H1 (cell line): ENCODE measurements around the gene TP53RK. TPM values are rescaled to one million over a fixed set of nuclear protein-coding genes. Genes with fewer than 3 reads are reported as not detected.

Experiments used
- CTCF ChIA-PET: fragments of 300-600 bp; sonication (Branson Sonifier 250); formaldehyde crosslinking; loops from one replicate; lab custom pipeline; 2021; ENCODE audit not compliant: partially characterized antibody; lab: Charles Lee
- POLR2A ChIA-PET: fragments of 300-600 bp; sonication (Branson Sonifier 250); formaldehyde crosslinking; loops from one replicate; lab custom pipeline; 2021; ENCODE audit warnings: inconsistent platforms; ENCODE audit not compliant: partially characterized antibody; lab: Charles Lee
- DNase-seq, 2 experiments: peaks; one replicate each; pipeline versions ENCODE4 v3.0.0 to v3.0.0-alpha.2; 2010 to 2022; ENCODE audit warnings: low spot score in 2 of 2, low read depth in 1 of 2, mixed read lengths in 1 of 2
- FAIRE-seq: peaks from 2 replicates; lab custom pipeline; 2011; peaks lifted over from hg19 to GRCh38; lab: Jason Lieb, UNC
- H2AFZ ChIP-seq: 2 replicates; pipeline ENCODE4 v1.8.1; 2012; ENCODE audit warnings: low read length, inconsistent platforms
- H2AK5ac ChIP-seq: 2 replicates; pipeline ENCODE4 v1.6.1; 2013; ENCODE audit warnings: low read depth, low read length
- H2BK120ac ChIP-seq: replicated peaks from 2 replicates; pipeline ENCODE3; 2013; ENCODE audit warnings: low read depth, low read length, inconsistent platforms
- H2BK12ac ChIP-seq: 2 replicates; pipeline ENCODE4 v1.6.1; 2013; ENCODE audit warnings: low read depth, low read length
- H2BK15ac ChIP-seq: 2 replicates; pipeline ENCODE4 v1.6.1; 2013; ENCODE audit warnings: low read length
- H2BK20ac ChIP-seq: 2 replicates; pipeline ENCODE4 v1.6.1; 2013; ENCODE audit warnings: low read length
- H2BK5ac ChIP-seq: 2 replicates; pipeline ENCODE4 v1.6.1; 2013; ENCODE audit warnings: low read depth, low read length
- H3K14ac ChIP-seq: 2 replicates; pipeline ENCODE4 v1.6.1; 2013; ENCODE audit warnings: inconsistent platforms; ENCODE audit not compliant: insufficient read length
- H3K18ac ChIP-seq: 2 replicates; pipeline ENCODE4 v1.6.1; 2013; ENCODE audit warnings: low read length; ENCODE audit errors: extremely low read depth
- H3K23ac ChIP-seq: 2 replicates; pipeline ENCODE4 v1.6.1; 2013; ENCODE audit warnings: inconsistent platforms; ENCODE audit not compliant: insufficient read length
- H3K23me2 ChIP-seq: 2 replicates; pipeline ENCODE4 v1.6.1; 2013; ENCODE audit warnings: low read depth, low read length
- H3K27ac ChIP-seq: 2 replicates; pipeline ENCODE4 v1.6.1; 2011; ENCODE audit warnings: low read depth, low read length, inconsistent platforms
- H3K27me3 ChIP-seq, 4 experiments: replicated peaks in 1 of 4; 1 replicate in 1 of 4; 2 replicates in 3 of 4; pipeline versions ENCODE4 v1.6.1 to v1.8.1; 2011 to 2013; ENCODE audit warnings: low read length in 3 of 4, mild to moderate bottlenecking in 3 of 4, inconsistent platforms in 2 of 4, mixed read lengths in 2 of 4, moderate library complexity in 1 of 4; ENCODE audit not compliant: control insufficient read depth in 3 of 4, insufficient read depth in 3 of 4; ENCODE audit errors: extremely low read depth in 1 of 4
- H3K36me3 ChIP-seq, 4 experiments: 2 replicates each; pipeline versions ENCODE4 v1.6.1 to v1.8.1; 2011 to 2013; ENCODE audit warnings: mild to moderate bottlenecking in 4 of 4, low read length in 3 of 4, moderate library complexity in 2 of 4, control low read depth in 1 of 4, inconsistent platforms in 1 of 4; ENCODE audit not compliant: insufficient read depth in 4 of 4, control insufficient read depth in 2 of 4
- H3K4ac ChIP-seq: replicated peaks from 2 replicates; pipeline ENCODE3; 2013; ENCODE audit warnings: low read length, low read depth, mixed read lengths, inconsistent platforms; ENCODE audit not compliant: insufficient read length
- H3K4me1 ChIP-seq, 4 experiments: replicated peaks in 1 of 4; 1 replicate in 1 of 4; 2 replicates in 3 of 4; pipeline versions ENCODE4 v1.6.1 to v1.8.1; 2011 to 2013; ENCODE audit warnings: low read length in 3 of 4, inconsistent platforms in 2 of 4, mixed read lengths in 1 of 4; ENCODE audit not compliant: insufficient read depth in 4 of 4, control insufficient read depth in 3 of 4
- H3K4me2 ChIP-seq, 2 experiments: 2 replicates each; pipeline versions ENCODE4 v1.6.1 to v1.8.1; 2011 to 2013; ENCODE audit warnings: low read depth in 2 of 2, low read length in 2 of 2, control low read depth in 1 of 2, inconsistent platforms in 1 of 2, mild to moderate bottlenecking in 1 of 2; ENCODE audit not compliant: insufficient read depth in 1 of 2
- H3K4me3 ChIP-seq, 4 experiments: fragments of 200-600, 300-600 bp in 1 of 4; sonication (generic), shearing (Covaris generic), sonication (Bioruptor Twin) in 1 of 4; 2 replicates each; pipeline versions ENCODE4 v1.5.1 to v1.8.1; 2011 to 2016; ENCODE audit warnings: low read length in 4 of 4, low read depth in 3 of 4, control low read depth in 2 of 4, inconsistent platforms in 2 of 4, mild to moderate bottlenecking in 2 of 4, mixed read lengths in 1 of 4, moderate library complexity in 1 of 4; ENCODE audit not compliant: insufficient read depth in 2 of 4; ENCODE audit errors: extremely low read depth in 1 of 4
- H3K56ac ChIP-seq: replicated peaks from 2 replicates; pipeline ENCODE3; 2013; ENCODE audit warnings: low read depth, mild to moderate bottlenecking, mixed read lengths, low read length, inconsistent platforms; ENCODE audit not compliant: insufficient read length
- H3K79me1 ChIP-seq: 2 replicates; pipeline ENCODE4 v1.6.1; 2013; ENCODE audit warnings: low read depth, low read length, control low read depth
- H3K79me2 ChIP-seq, 2 experiments: 2 replicates each; pipeline versions ENCODE4 v1.6.1 to v1.8.1; 2012 to 2013; ENCODE audit warnings: low read length in 2 of 2, mild to moderate bottlenecking in 2 of 2, inconsistent platforms in 1 of 2; ENCODE audit not compliant: insufficient read depth in 2 of 2, control insufficient read depth in 1 of 2
- H3K9ac ChIP-seq, 4 experiments: replicated peaks in 1 of 4; 1 replicate in 1 of 4; 2 replicates in 3 of 4; pipeline versions ENCODE4 v1.6.1 to v1.8.1; 2011 to 2013; ENCODE audit warnings: low read depth in 3 of 4, low read length in 3 of 4, control low read depth in 2 of 4, mild to moderate bottlenecking in 2 of 4, moderate library complexity in 2 of 4, inconsistent platforms in 1 of 4; ENCODE audit errors: extremely low read depth in 1 of 4
- H3K9me3 ChIP-seq, 2 experiments: 2 replicates each; pipeline versions ENCODE4 v1.6.1 to v1.8.1; 2012 to 2013; ENCODE audit warnings: mild to moderate bottlenecking in 2 of 2, moderate library complexity in 2 of 2, control low read depth in 1 of 2, inconsistent platforms in 1 of 2, low read depth in 1 of 2, low read length in 1 of 2, mixed read lengths in 1 of 2; ENCODE audit not compliant: insufficient read depth in 2 of 2
- H4K20me1 ChIP-seq, 2 experiments: replicated peaks in 1 of 2; 2 replicates each; pipeline versions ENCODE3 to v1.8.1; 2011 to 2013; ENCODE audit warnings: inconsistent platforms in 2 of 2, low read length in 2 of 2, mild to moderate bottlenecking in 1 of 2; ENCODE audit not compliant: insufficient read depth in 2 of 2, control insufficient read depth in 1 of 2
- H4K5ac ChIP-seq: 2 replicates; pipeline ENCODE4 v1.6.1; 2013; ENCODE audit warnings: low read length, low read depth, mixed read lengths, inconsistent platforms; ENCODE audit not compliant: insufficient read length
- H4K8ac ChIP-seq: 2 replicates; pipeline ENCODE4 v1.8.0; 2013; ENCODE audit warnings: mild to moderate bottlenecking, moderate library complexity, low read length, inconsistent platforms; ENCODE audit not compliant: insufficient read depth; ENCODE audit errors: extremely low read depth
- H4K91ac ChIP-seq: replicated peaks from 2 replicates; pipeline ENCODE3; 2013; ENCODE audit warnings: low read length, mixed read lengths, inconsistent platforms; ENCODE audit not compliant: insufficient read length
- JUN ChIP-seq: IDR thresholded peaks from 2 replicates; pipeline ENCODE4 v1.6.1; 2011; ENCODE audit warnings: low read depth, mild to moderate bottlenecking, improper control_type of control experiment, low read length
- RAD21 ChIP-seq, 2 experiments: IDR thresholded peaks in 1 of 2; conservative IDR thresholded peaks in 1 of 2; 2 replicates each; pipeline ENCODE4 v1.6.1; 2011; ENCODE audit warnings: low read depth in 2 of 2, low read length in 2 of 2, improper control_type of control experiment in 1 of 2, inconsistent platforms in 1 of 2, mild to moderate bottlenecking in 1 of 2, moderate library complexity in 1 of 2
- SIN3A ChIP-seq, 2 experiments: IDR thresholded peaks in 1 of 2; conservative IDR thresholded peaks in 1 of 2; 2 replicates each; pipeline ENCODE4 v1.6.1; 2011 to 2012; ENCODE audit warnings: low read length in 2 of 2, improper control_type of control experiment in 1 of 2, low read depth in 1 of 2, mild to moderate bottlenecking in 1 of 2
- WGBS, 2 experiments: shearing (Covaris generic) in 1 of 2; methylation state at CpG; one replicate each; pipeline versions ENCODE4 v1.1.6 to v1.1.7; 2013 to 2015; ENCODE audit warnings: low lambda C conversion rate in 2 of 2, mixed read lengths in 2 of 2, inconsistent platforms in 1 of 2, low coverage in 1 of 2, missing lambda C conversion rate in 1 of 2; ENCODE audit not compliant: insufficient replicate concordance in 2 of 2, insufficient coverage in 1 of 2, insufficient read length in 1 of 2; ENCODE audit errors: extremely low coverage in 1 of 2, missing lambda C conversion rate in 1 of 2; 5-methylcytosine and 5-hydroxymethylcytosine counted together
- polyA plus RNA-seq, 7 experiments: library from polyadenylated mRNA; depleted of rRNA in 3 of 7; stranded (reverse) in 5 of 7; unstranded in 2 of 7; fragments of >200 nt in 5 of 7; fragments of 200-250 nt in 2 of 7; gene quantifications; 1 replicate in 5 of 7; 2 replicates in 1 of 7; 4 replicates in 1 of 7; pipeline versions ENCODE4 v1.2.1 to v1.2.3, GENCODE V29; 2011 to 2013; ENCODE audit warnings: missing spikeins in 2 of 7, mixed read lengths in 2 of 7
- total RNA-seq: library from RNA; stranded (reverse); fragmentation: NEBNext Ultra II Directional; extraction: Animal tissue kit (Norgen Biotek cat#: 25700); gene quantifications from 2 replicates; pipeline ENCODE4 v1.2.1, GENCODE V29; 2021
- TF ChIP-seq, protein P1 (sequence below), 3 experiments: IDR thresholded peaks; 1 replicate in 2 of 3; 2 replicates in 1 of 3; pipeline versions ENCODE4 v1.5.1 to v1.6.1; 2011; ENCODE audit warnings: low read length in 3 of 3, mild to moderate bottlenecking in 3 of 3, inconsistent platforms in 2 of 3, low read depth in 1 of 3, moderate library complexity in 1 of 3; ENCODE audit not compliant: insufficient read depth in 1 of 3; ENCODE audit errors: control extremely low read depth in 1 of 3
- TF ChIP-seq, protein P2 (sequence below): IDR thresholded peaks from 2 replicates; pipeline ENCODE4 v1.6.1; 2011; ENCODE audit warnings: low read length, improper control_type of control experiment

The TP53RK gene
- total and polyA plus RNA-seq, 2 of the 8 experiments (the other 6 are each of a cell fraction or from before 2014, with no cell fraction given): 8.5 to 16.3 TPM

DNA sequence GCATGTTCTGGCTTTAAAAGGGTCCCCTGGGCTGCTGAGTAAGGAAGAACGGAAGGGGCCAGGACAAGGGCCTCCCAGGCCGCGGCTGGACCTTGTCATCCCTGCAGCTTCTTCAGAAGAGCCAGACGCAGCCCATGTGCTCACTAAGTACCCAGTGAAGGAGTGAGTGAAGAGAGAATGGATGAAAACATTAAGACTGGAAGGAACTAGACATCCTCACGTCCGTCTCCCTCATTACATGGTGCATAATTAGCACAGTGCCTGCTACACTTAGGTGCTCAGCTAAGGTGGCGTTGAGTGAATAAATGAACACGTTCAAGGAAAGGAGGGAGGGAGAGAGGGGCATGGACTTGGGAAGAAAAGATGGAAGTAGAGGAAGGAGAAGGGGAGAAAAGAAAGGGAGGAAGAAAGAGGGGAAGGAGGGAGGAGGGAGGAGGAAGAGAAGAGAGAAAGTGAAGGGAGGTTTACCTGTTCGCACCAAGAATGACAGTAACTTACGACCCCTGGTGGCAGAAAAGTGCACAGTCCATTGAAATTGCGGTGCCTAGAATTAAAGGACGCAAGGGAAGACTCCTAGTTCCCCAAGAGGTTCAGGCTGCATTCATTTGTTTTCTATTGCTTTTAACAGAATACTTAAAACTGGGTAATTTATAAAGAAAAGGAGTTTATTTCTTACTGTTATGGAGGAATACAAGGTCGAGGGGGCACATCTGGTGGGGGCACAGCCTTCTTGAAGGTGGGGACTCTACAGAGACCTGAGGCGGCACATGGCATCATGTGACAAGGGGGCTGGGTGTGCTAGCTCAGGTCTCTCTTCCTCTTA is 8.0 kb downstream of the TP53RK start:
- H4K20me1 ChIP-seq: peaks cover 0 to 3% of the 10 kb centered on the region in 2 experiments
- H2AK5ac ChIP-seq: no peak overlapping the region
- no peak overlapping the region for H4K8ac ChIP-seq
- no peak overlapping the region for H3K14ac ChIP-seq
- POLR2A ChIA-PET: interaction anchor here (1.1 to 5.7 kb wide), 11 partner anchors 9 to 168 kb away, joined by 3 to 36 read pairs (median 5); partner anchors contain the start of gene ZNF334
- peak overlapping the region in 1 of 2 experiments; percentile 2; a peak in 1 of 4 replicates for H3K4me2 ChIP-seq
- no peak overlapping the region for H2BK5ac ChIP-seq
- no peak overlapping the region; a peak in 1 of 7 replicates for H3K9ac ChIP-seq
- peak; percentile 77 to 80 for TF ChIP-seq RAD21 (IDR thresholded peaks at IDR 0.05 in 1 of 2, conservative IDR thresholded peaks at IDR 0.05 in 1 of 2; ENCODE audit: low read depth in 2 of 2, low read length in 2 of 2)
- TF ChIP-seq SIN3A (conservative IDR thresholded peaks at IDR 0.05 in 1 of 2, IDR thresholded peaks at IDR 0.05 in 1 of 2; ENCODE audit: low read depth in 1 of 2, low read length in 2 of 2): peak in 1 of 2 experiments; percentile 30; a peak in 1 of 4 replicates
- TF ChIP-seq JUN: no peak
- TF ChIP-seq, protein P1, sequence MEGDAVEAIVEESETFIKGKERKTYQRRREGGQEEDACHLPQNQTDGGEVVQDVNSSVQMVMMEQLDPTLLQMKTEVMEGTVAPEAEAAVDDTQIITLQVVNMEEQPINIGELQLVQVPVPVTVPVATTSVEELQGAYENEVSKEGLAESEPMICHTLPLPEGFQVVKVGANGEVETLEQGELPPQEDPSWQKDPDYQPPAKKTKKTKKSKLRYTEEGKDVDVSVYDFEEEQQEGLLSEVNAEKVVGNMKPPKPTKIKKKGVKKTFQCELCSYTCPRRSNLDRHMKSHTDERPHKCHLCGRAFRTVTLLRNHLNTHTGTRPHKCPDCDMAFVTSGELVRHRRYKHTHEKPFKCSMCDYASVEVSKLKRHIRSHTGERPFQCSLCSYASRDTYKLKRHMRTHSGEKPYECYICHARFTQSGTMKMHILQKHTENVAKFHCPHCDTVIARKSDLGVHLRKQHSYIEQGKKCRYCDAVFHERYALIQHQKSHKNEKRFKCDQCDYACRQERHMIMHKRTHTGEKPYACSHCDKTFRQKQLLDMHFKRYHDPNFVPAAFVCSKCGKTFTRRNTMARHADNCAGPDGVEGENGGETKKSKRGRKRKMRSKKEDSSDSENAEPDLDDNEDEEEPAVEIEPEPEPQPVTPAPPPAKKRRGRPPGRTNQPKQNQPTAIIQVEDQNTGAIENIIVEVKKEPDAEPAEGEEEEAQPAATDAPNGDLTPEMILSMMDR (IDR thresholded peaks at IDR 0.05; ENCODE audit: control extremely low read depth in 1 of 3, insufficient read depth in 1 of 3, low read depth in 1 of 3, low read length in 3 of 3): peak; percentile 49 to 91 (median 79)
- TF ChIP-seq, protein P2, sequence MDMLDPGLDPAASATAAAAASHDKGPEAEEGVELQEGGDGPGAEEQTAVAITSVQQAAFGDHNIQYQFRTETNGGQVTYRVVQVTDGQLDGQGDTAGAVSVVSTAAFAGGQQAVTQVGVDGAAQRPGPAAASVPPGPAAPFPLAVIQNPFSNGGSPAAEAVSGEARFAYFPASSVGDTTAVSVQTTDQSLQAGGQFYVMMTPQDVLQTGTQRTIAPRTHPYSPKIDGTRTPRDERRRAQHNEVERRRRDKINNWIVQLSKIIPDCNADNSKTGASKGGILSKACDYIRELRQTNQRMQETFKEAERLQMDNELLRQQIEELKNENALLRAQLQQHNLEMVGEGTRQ: no peak
- no peak overlapping the region for H2BK120ac ChIP-seq
- H3K4me3 ChIP-seq: no peak overlapping the region
- no peak overlapping the region for H2BK20ac ChIP-seq
- FAIRE-seq (no peak), DNase-seq (peak in 1 of 2 experiments; percentile 92)
- no peak overlapping the region for H4K5ac ChIP-seq
- H2AFZ ChIP-seq: no peak overlapping the region
- 59% methylated on average over 14 of the region's 14 CpGs; no CpG with 5 or more reads in 1 of the 2 experiments for WGBS, 2 experiments
- no peak overlapping the region for H3K18ac ChIP-seq
- H2BK15ac ChIP-seq: peak overlapping the region; percentile 73; the same call in 1 of the 2 replicates
- CTCF ChIA-PET: interaction anchor here (0.6 to 4.3 kb wide), 32 partner anchors 8 to 1446 kb away, joined by 3 to 63 read pairs (median 8); partner anchors contain the start of genes OCSTAMP and TP53RK
- peaks cover 3% of the 10 kb centered on the region; the same call in 1 of the 2 replicates for H3K79me1 ChIP-seq
- H3K56ac ChIP-seq: no peak overlapping the region
- no peak overlapping the region for H3K23ac ChIP-seq
- peaks cover 0 to 48% of the 10 kb centered on the region in 2 experiments; a peak in 2 of 4 replicates for H3K79me2 ChIP-seq
- H3K4ac ChIP-seq: peak overlapping the region; percentile 9
- H3K9me3 ChIP-seq: no peaks in the 10 kb centered on the region
- no peak overlapping the region for H2BK12ac ChIP-seq
- no peak overlapping the region for H3K27ac ChIP-seq
- no peak overlapping the region for H4K91ac ChIP-seq
- H3K36me3 ChIP-seq: peaks cover 0 to 31% (median 10%) of the 10 kb centered on the region in 4 experiments; a peak in 5 of 8 replicates
- peaks cover 4% of the 10 kb centered on the region; the same call in 1 of the 2 replicates for H3K23me2 ChIP-seq
- H3K27me3 ChIP-seq: no peaks in the 10 kb centered on the region
- H3K4me1 ChIP-seq: peaks cover 12 to 22% (median 16%) of the 10 kb centered on the region in 4 experiments
